SK-N-SH treated with all-trans-retinoic acid at 6 μM for 48 hours (cell line): ENCODE measurements around the gene BCL6B.

Experiments
- CREB5 ChIP-seq: fragments of 250-450 bp; sonication (Bioruptor Pico); IDR thresholded peaks from 2 replicates; pipeline ENCODE4 v1.5.1; 2020; ENCODE audit warnings: low read depth, mild to moderate bottlenecking, moderate library complexity
- CSDC2 ChIP-seq: fragments of 250-450 bp; sonication (Bioruptor Pico); IDR thresholded peaks from 2 replicates; pipeline ENCODE4 v1.5.0; 2020; ENCODE audit warnings: mild to moderate bottlenecking, moderate library complexity
- ESRRG ChIP-seq: fragments of 250-450 bp; sonication (Bioruptor Pico); IDR thresholded peaks from 2 replicates; pipeline ENCODE4 v1.6.1; 2021; ENCODE audit warnings: mild to moderate bottlenecking
- ISL1 ChIP-seq: fragments of 250-450 bp; sonication (Bioruptor Pico); IDR thresholded peaks from 2 replicates; pipeline ENCODE4 v2.1.2; 2022; ENCODE audit warnings: mild to moderate bottlenecking, moderate library complexity
- RARB ChIP-seq: fragments of 250-450 bp; sonication (Bioruptor Pico); IDR thresholded peaks from 2 replicates; pipeline ENCODE4 v1.8.0; 2021; ENCODE audit warnings: mild to moderate bottlenecking, moderate library complexity
- SNAI2 ChIP-seq: fragments of 250-450 bp; sonication (Bioruptor Pico); IDR thresholded peaks from 2 replicates; pipeline ENCODE4 v1.5.0; 2020; ENCODE audit warnings: mild to moderate bottlenecking, moderate library complexity
- TOX ChIP-seq: fragments of 250-450 bp; sonication (Bioruptor Pico); IDR thresholded peaks from 2 replicates; pipeline ENCODE4 v1.8.0; 2021; ENCODE audit warnings: mild to moderate bottlenecking, moderate library complexity, borderline replicate concordance
- ZFP3 ChIP-seq: fragments of 250-450 bp; sonication (Bioruptor Pico); IDR thresholded peaks from 2 replicates; pipeline ENCODE4 v1.5.0; 2020; ENCODE audit warnings: mild to moderate bottlenecking, moderate library complexity
- ZFP30 ChIP-seq: fragments of 450-650 bp; formaldehyde crosslinking; IDR thresholded peaks from 2 replicates; pipeline ENCODE4 v1.5.0; 2022; ENCODE audit warnings: mild to moderate bottlenecking, moderate library complexity
- ZNF565 ChIP-seq: fragments of 450-650 bp; formaldehyde crosslinking; conservative IDR thresholded peaks from 2 replicates; pipeline ENCODE4 v1.5.0; 2020; ENCODE audit warnings: low read depth, mild to moderate bottlenecking, moderate library complexity
- ZNF8 ChIP-seq: fragments of 450-650 bp; formaldehyde crosslinking; IDR thresholded peaks from 2 replicates; pipeline ENCODE4 v1.5.0; 2020; ENCODE audit warnings: mild to moderate bottlenecking, moderate library complexity
- TF ChIP-seq, protein P1 (sequence below): fragments of 250-450 bp; sonication (Bioruptor Pico); IDR thresholded peaks from 2 replicates; pipeline ENCODE4 v1.8.0; 2020; ENCODE audit warnings: mild to moderate bottlenecking, moderate library complexity, borderline replicate concordance

DNA sequence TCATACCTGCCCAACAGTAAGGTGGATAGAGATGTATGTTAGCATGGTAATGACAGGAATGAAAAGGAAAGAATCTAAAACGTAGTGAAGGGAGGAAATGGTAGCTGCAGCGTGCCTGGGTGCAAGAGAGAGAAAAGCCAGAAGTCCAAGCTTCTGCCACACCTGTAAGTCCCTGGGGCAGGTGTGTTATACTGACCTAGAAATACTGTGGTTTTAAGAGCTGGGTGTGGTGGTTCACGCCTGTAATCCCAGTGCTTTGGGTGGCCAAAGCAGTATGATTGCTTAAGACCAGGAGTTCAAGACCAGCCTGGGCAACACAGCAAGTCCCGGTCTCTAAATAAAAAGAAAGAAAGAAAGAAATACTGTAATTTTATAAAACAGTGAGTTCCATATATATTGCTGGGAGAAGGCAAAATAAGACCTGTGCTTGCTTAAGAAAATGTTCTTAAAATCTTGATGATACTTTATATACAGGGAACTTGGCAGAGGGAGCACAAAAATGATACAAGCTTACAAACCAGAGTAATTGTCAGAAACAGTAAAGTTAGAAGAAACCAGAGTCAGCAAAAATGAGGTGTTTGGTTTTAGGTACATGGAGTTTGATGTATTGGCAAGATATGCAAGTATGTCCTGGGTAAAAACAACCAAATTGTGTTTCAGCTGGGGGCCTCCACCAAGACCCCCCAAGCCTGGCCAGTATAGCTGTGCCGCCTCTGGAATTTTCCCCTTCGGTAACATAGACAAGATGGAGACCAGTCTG is 20.4 kb upstream of the BCL6B start:
- TF ChIP-seq ZFP30 (CRISPR knock-in tag) (no peak), ZFP3 (no peak), ZNF565 (no peak), ZNF8 (CRISPR knock-in tag) (no peak), ISL1 (CRISPR knock-in tag) (no peak), CREB5 (no peak), ESRRG (CRISPR knock-in tag) (no peak), RARB (CRISPR knock-in tag) (no peak), CSDC2 (CRISPR knock-in tag) (no peak), TOX (CRISPR knock-in tag) (no peak), SNAI2 (CRISPR knock-in tag) (no peak)
- TF ChIP-seq, protein P1, sequence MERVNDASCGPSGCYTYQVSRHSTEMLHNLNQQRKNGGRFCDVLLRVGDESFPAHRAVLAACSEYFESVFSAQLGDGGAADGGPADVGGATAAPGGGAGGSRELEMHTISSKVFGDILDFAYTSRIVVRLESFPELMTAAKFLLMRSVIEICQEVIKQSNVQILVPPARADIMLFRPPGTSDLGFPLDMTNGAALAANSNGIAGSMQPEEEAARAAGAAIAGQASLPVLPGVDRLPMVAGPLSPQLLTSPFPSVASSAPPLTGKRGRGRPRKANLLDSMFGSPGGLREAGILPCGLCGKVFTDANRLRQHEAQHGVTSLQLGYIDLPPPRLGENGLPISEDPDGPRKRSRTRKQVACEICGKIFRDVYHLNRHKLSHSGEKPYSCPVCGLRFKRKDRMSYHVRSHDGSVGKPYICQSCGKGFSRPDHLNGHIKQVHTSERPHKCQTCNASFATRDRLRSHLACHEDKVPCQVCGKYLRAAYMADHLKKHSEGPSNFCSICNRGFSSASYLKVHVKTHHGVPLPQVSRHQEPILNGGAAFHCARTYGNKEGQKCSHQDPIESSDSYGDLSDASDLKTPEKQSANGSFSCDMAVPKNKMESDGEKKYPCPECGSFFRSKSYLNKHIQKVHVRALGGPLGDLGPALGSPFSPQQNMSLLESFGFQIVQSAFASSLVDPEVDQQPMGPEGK (CRISPR knock-in tag), result no peak
